K562 (cell line): Measurements from ENCODE around the gene ZNF622. TPM values are rescaled to one million over a fixed set of nuclear protein-coding genes. Genes with fewer than 3 reads are reported as not detected.
"Not testable (repeated sequence)": the region's sequence is repeated elsewhere in the genome, so short reads cannot be mapped to it uniquely, and the experiment has no call there.

Source experiments
- ATAC-seq: fragments of 200-7000 bp; cut with Tn5 transposase; 3 replicates; pipeline ENCODE4 v1.9.1; 2020; ENCODE audit warnings: moderate library complexity
- BruUV-seq: library from RNA; stranded (reverse); fragments of 400-500 nt; replicated peaks from 2 replicates; lab custom pipeline; 2021; lab: Mats Ljungman, UMichigan
- CTCF ChIA-PET: fragments of 300-600 bp; formaldehyde crosslinking; extraction: SDS; loops from one replicate; lab custom pipeline; 2021; ENCODE audit warnings: low intra/inter-chr PET ratio; lab: Yijun Ruan, JAX
- POLR2A ChIA-PET: fragments of 300-600, 350-650 bp; sonication (Branson Sonifier 250); formaldehyde crosslinking; extraction: SDS; loops from one replicate; lab custom pipeline; 2021; ENCODE audit warnings: antibody characterized with exemption, inconsistent platforms; lab: Yijun Ruan, JAX
- DNase-seq, 4 experiments: peaks; one replicate each; pipeline versions ENCODE4 v3.0.0 to v3.0.0-alpha.2; 2011 to 2018; ENCODE audit warnings: low spot score in 3 of 4, mixed read lengths in 3 of 4; ENCODE audit errors: extremely low read depth in 1 of 4
- FAIRE-seq: peaks from 2 replicates; lab custom pipeline; 2011; peaks lifted over from hg19 to GRCh38; lab: Jason Lieb, UNC
- H2AFZ ChIP-seq: 2 replicates; pipeline ENCODE4 v1.6.0; 2011; ENCODE audit warnings: low read depth, low read length, control low read depth, inconsistent platforms
- H3K27ac ChIP-seq: fragments of 200-600 bp; 3 replicates; pipeline ENCODE4 v1.8.0; 2011; ENCODE audit warnings: low read depth, mild to moderate bottlenecking, control low read depth, inconsistent platforms, low read length, moderate library complexity, mixed read lengths; ENCODE audit errors: extremely low read depth
- H3K27me3 ChIP-seq, 2 experiments: fragments of 300-600 bp in 1 of 2; 2 replicates in 1 of 2; 3 replicates in 1 of 2; pipeline versions ENCODE4 v1.6.0 to v1.8.0; 2011; ENCODE audit warnings: inconsistent platforms in 2 of 2, low read length in 2 of 2, mild to moderate bottlenecking in 1 of 2, mixed read lengths in 1 of 2, moderate library complexity in 1 of 2; ENCODE audit not compliant: control insufficient read depth in 2 of 2, insufficient read depth in 2 of 2
- H3K36me3 ChIP-seq: fragments of 300-600 bp; 3 replicates; pipeline ENCODE4 v1.8.0; 2011; ENCODE audit warnings: mild to moderate bottlenecking, low read length, inconsistent platforms; ENCODE audit not compliant: control insufficient read depth, insufficient read depth
- H3K4me1 ChIP-seq, 2 experiments: fragments of 200-600 bp in 1 of 2; replicated peaks in 1 of 2; 2 replicates in 1 of 2; 3 replicates in 1 of 2; pipeline versions ENCODE4 v1.5.1 to v1.8.0; 2011; ENCODE audit warnings: inconsistent platforms in 2 of 2, low read length in 2 of 2, mild to moderate bottlenecking in 1 of 2, mixed read lengths in 1 of 2, moderate library complexity in 1 of 2; ENCODE audit not compliant: control insufficient read depth in 2 of 2, insufficient read depth in 2 of 2
- H3K4me2 ChIP-seq: 2 replicates; pipeline ENCODE4 v1.6.1; 2011; ENCODE audit warnings: low read length, control low read depth, inconsistent platforms, mixed read lengths; ENCODE audit not compliant: insufficient read depth
- H3K4me3 ChIP-seq: fragments of 200-600 bp; sonication (generic), shearing (Covaris generic); 2 replicates; pipeline ENCODE4 v1.5.1; 2016; ENCODE audit warnings: control low read depth, inconsistent platforms
- H3K79me2 ChIP-seq: fragments of 200-600 bp; 3 replicates; pipeline ENCODE4 v1.8.0; 2011; ENCODE audit warnings: low read length, inconsistent platforms; ENCODE audit not compliant: control insufficient read depth, insufficient read depth
- H3K9ac ChIP-seq, 2 experiments: 2 replicates each; pipeline versions ENCODE4 v1.6.0 to v1.6.1; 2011; ENCODE audit warnings: low read depth in 2 of 2, low read length in 2 of 2, control low read depth in 1 of 2, inconsistent platforms in 1 of 2, mild to moderate bottlenecking in 1 of 2, mixed read lengths in 1 of 2; ENCODE audit not compliant: insufficient read depth in 1 of 2
- H3K9me1 ChIP-seq: one replicate; pipeline ENCODE4 v1.6.0; 2011; ENCODE audit warnings: inconsistent platforms, mild to moderate bottlenecking, low read length, moderate library complexity; ENCODE audit not compliant: control insufficient read depth, insufficient read depth
- H3K9me3 ChIP-seq: replicated peaks from 2 replicates; pipeline ENCODE4 v1.5.1; 2011; ENCODE audit warnings: low read depth, low read length, inconsistent platforms; ENCODE audit not compliant: control insufficient read depth, insufficient read depth
- H4K20me1 ChIP-seq: replicated peaks from 2 replicates; pipeline ENCODE4 v1.6.1; 2011; ENCODE audit warnings: low read length, inconsistent platforms, mixed read lengths; ENCODE audit not compliant: control insufficient read depth, insufficient read depth
- ATF3 ChIP-seq, 2 experiments: fragments of 450-650 bp in 1 of 2; sonication (generic) in 1 of 2; formaldehyde crosslinking in 1 of 2; IDR thresholded peaks in 1 of 2; conservative IDR thresholded peaks in 1 of 2; 2 replicates each; pipeline versions ENCODE4 v1.6.1 to v1.8.1; 2016 to 2023; ENCODE audit warnings: mild to moderate bottlenecking in 2 of 2, moderate library complexity in 2 of 2, inconsistent platforms in 1 of 2, missing genetic modification reagents in 1 of 2
- CC2D1A ChIP-seq: fragments of 450-650 bp; IDR thresholded peaks from 2 replicates; pipeline ENCODE4 v1.6.1; 2017; ENCODE audit warnings: mild to moderate bottlenecking
- CHD4 ChIP-seq: fragments of 200-600 bp; sonication (generic); IDR thresholded peaks from 3 replicates; pipeline ENCODE4 v1.6.1; 2012; ENCODE audit warnings: low read depth, mild to moderate bottlenecking, mixed read lengths, low read length, inconsistent platforms; ENCODE audit not compliant: insufficient read depth, insufficient replicate concordance, poor library complexity, severe bottlenecking
- CREM ChIP-seq: IDR thresholded peaks from 2 replicates; pipeline ENCODE4 v1.6.1; 2014; ENCODE audit warnings: antibody characterized with exemption, low read depth
- ETS1 ChIP-seq: conservative IDR thresholded peaks from 2 replicates; pipeline ENCODE4 v1.6.1; 2011; ENCODE audit warnings: low read depth, mild to moderate bottlenecking, low read length; ENCODE audit not compliant: control insufficient read depth
- HDAC8 ChIP-seq: fragments of 450-650 bp; IDR thresholded peaks from 2 replicates; pipeline ENCODE4 v1.6.1; 2016; ENCODE audit warnings: mild to moderate bottlenecking, missing genetic modification characterization, moderate library complexity, missing compliant biosample characterization
- MECOM ChIP-seq: fragments of 250-450 bp; sonication (Bioruptor Pico); IDR thresholded peaks from 2 replicates; pipeline ENCODE4 v1.8.0; 2022; ENCODE audit warnings: inconsistent platforms
- NR2C1 ChIP-seq, 2 experiments: fragments of 450-650 bp; IDR thresholded peaks; 2 replicates each; pipeline ENCODE4 v1.6.1; 2017; ENCODE audit warnings: mild to moderate bottlenecking in 2 of 2, antibody characterized with exemption in 1 of 2, inconsistent platforms in 1 of 2, missing compliant biosample characterization in 1 of 2, missing genetic modification characterization in 1 of 2
- TAF15 ChIP-seq: fragments of 200-400 bp; formaldehyde crosslinking; IDR thresholded peaks from 2 replicates; pipeline ENCODE4 v1.6.1; 2017; ENCODE audit warnings: mild to moderate bottlenecking, low read depth, low read length, moderate library complexity
- ZNF354B ChIP-seq: fragments of 250-450 bp; sonication (Bioruptor Pico); IDR thresholded peaks from 2 replicates; pipeline ENCODE4 v1.4.0; 2020
- ZNF445 ChIP-seq: fragments of 250-450 bp; sonication (Bioruptor Pico); IDR thresholded peaks from 2 replicates; pipeline ENCODE4 v1.4.0; 2020; ENCODE audit warnings: low read depth, mild to moderate bottlenecking, moderate library complexity
- ZNF668 ChIP-seq: fragments of 250-450 bp; sonication (Bioruptor Pico); IDR thresholded peaks from 2 replicates; pipeline ENCODE4 v1.8.0; 2022; ENCODE audit warnings: mild to moderate bottlenecking, inconsistent platforms
- WGBS: fragments of 100-300 bp; shearing (Covaris generic); methylation state at CpG from one replicate; pipeline ENCODE4 v1.1.6; 2016; ENCODE audit warnings: low coverage, mixed read lengths; ENCODE audit not compliant: insufficient coverage; ENCODE audit errors: missing lambda C conversion rate; 5-methylcytosine and 5-hydroxymethylcytosine counted together
- in situ Hi-C: fragments of 300-500 bp; cut with MboI; formaldehyde crosslinking; loops from 4 replicates; pipeline ENCODE4 v1.15.0; 2018; ENCODE audit warnings: inconsistent platforms, mixed read lengths
- intact Hi-C: fragments of 100-400 bp; cut with micrococcal nuclease; formaldehyde crosslinking; loops from 2 replicates; pipeline ENCODE4 v1.14.2; 2022
- polyA plus RNA-seq, 8 experiments: library from polyadenylated mRNA; depleted of rRNA in 4 of 8; stranded (reverse) in 5 of 8; unstranded in 3 of 8; fragments of >200 nt; fragmentation: Nextera tagmentation in 2 of 8; fragmentation: Illumina TruSeq in 1 of 8; extraction: Ambion mirVana in 2 of 8; extraction: Trizol in 1 of 8; gene quantifications; 2 replicates each; pipeline versions ENCODE4 v1.2.1 to v1.2.3, GENCODE V29; 2011 to 2014; ENCODE audit warnings: inconsistent platforms in 1 of 8, missing spikeins in 1 of 8
- total RNA-seq, 7 experiments: library from RNA; depleted of rRNA in 6 of 7; stranded (reverse); fragments of >200 nt in 6 of 7; fragmentation: Illumina TruSeq in 2 of 7; extraction: Trizol in 2 of 7; gene quantifications; 2 replicates each; pipeline versions ENCODE4 v1.2.1 to v1.2.3, GENCODE V29; 2011 to 2021; ENCODE audit warnings: low replicate concordance in 1 of 7

The ZNF622 gene
- total and polyA plus RNA-seq, 9 of the 15 experiments (the other 6 are each of a cell fraction or from before 2014, with no cell fraction given) = 9.6 to 51.5 (median 32.3) TPM

GRCh38 chr5:16436065-16436682 lies 29.4 kb downstream of the ZNF622 start:
- POLR2A ChIA-PET = interaction anchor here (2.3 kb wide), 1 partner anchor 18 kb away, joined by 5 read pairs; no protein-coding TSS in a partner anchor
- ATAC-seq = peak; percentile 62; the same call in 2 of the 3 replicates
- CTCF ChIA-PET, H3K9me3 ChIP-seq, in situ Hi-C loops, H3K4me2 ChIP-seq, DNase-seq, H3K4me3 ChIP-seq, H4K20me1 ChIP-seq, H3K27ac ChIP-seq, intact Hi-C loops, H3K4me1 ChIP-seq, H3K36me3 ChIP-seq, FAIRE-seq, H3K9me1 ChIP-seq, H3K79me2 ChIP-seq, BruUV-seq, H3K9ac ChIP-seq: not testable (repeated sequence)
- H2AFZ ChIP-seq = 0 out of 2 replicates have a peak overlapping the region, but pooled peaks have one; percentile 6
- 10% methylated on average over 23 of the region's 28 CpGs for WGBS
- H3K27me3 ChIP-seq = peaks cover 0 to 10% of the 10 kb centered on the region in 2 experiments; a peak in 2 of 5 replicates

- CTCF ChIA-PET = no interaction called here
- intact Hi-C loops = no loop called here
- TF ChIP-seq MECOM (CRISPR knock-in tag) (no peak), NR2C1 (IDR thresholded peaks at IDR 0.05) (no peak), NR2C1 (tag; IDR thresholded peaks at IDR 0.05) (no peak), ETS1 (no peak), ZNF668 (CRISPR knock-in tag) (no peak), HDAC8 (tag) (no peak), ATF3 (IDR thresholded peaks at IDR 0.05) (no peak), ATF3 (CRISPR knock-in tag; conservative IDR thresholded peaks at IDR 0.05) (no peak), CC2D1A (no peak), ZNF354B (CRISPR knock-in tag) (no peak), CREM (no peak), ZNF445 (CRISPR knock-in tag) (no peak), CHD4 (no peak), TAF15 (no peak)
These were observed 34.1 kb downstream of the ZNF622 start for GRCh38 chr5:16431490-16431889.

More at GRCh38 chr5:16431490-16431889, 34.1 kb downstream of the ZNF622 start:
- FAIRE-seq = no peak
- ATAC-seq = no peak
- H3K36me3 ChIP-seq = no peaks in the 10 kb centered on the region
- POLR2A ChIA-PET = interaction anchor here (0.8 kb wide), 1 partner anchor 11 kb away, joined by 3 read pairs; no protein-coding TSS in a partner anchor
- no peaks in the 10 kb centered on the region for H3K79me2 ChIP-seq
- H3K4me1 ChIP-seq = peaks cover 0 to 7% of the 10 kb centered on the region in 2 experiments; a peak in 2 of 5 replicates
- DNase-seq = no peak
- H3K4me3 ChIP-seq = no peak overlapping the region
- H3K9ac ChIP-seq = no peak overlapping the region
- no peaks in the 10 kb centered on the region for H3K9me3 ChIP-seq
- H4K20me1 ChIP-seq = 0 out of 2 replicates have a peak, but pooled peaks cover 3% of the 10 kb centered on the region
- BruUV-seq = no TSS peak
- H3K9me1 ChIP-seq = no peaks in the 10 kb centered on the region
- 2% methylated on average over 2 of the region's 2 CpGs for WGBS
- in situ Hi-C loops = no loop called here
- peaks cover 11 to 23% of the 10 kb centered on the region in 2 experiments for H3K27me3 ChIP-seq
- no peak overlapping the region for H2AFZ ChIP-seq
- no peak overlapping the region for H3K4me2 ChIP-seq
- no peak overlapping the region for H3K27ac ChIP-seq
